ENCODE results near the gene CELF4. TPM values are rescaled to one million over a fixed set of nuclear protein-coding genes. Genes with fewer than 3 reads are reported as not detected.

CELF4 gene
- total RNA-seq, 1 donor from 2014 or later: 0.13 TPM

DNA sequence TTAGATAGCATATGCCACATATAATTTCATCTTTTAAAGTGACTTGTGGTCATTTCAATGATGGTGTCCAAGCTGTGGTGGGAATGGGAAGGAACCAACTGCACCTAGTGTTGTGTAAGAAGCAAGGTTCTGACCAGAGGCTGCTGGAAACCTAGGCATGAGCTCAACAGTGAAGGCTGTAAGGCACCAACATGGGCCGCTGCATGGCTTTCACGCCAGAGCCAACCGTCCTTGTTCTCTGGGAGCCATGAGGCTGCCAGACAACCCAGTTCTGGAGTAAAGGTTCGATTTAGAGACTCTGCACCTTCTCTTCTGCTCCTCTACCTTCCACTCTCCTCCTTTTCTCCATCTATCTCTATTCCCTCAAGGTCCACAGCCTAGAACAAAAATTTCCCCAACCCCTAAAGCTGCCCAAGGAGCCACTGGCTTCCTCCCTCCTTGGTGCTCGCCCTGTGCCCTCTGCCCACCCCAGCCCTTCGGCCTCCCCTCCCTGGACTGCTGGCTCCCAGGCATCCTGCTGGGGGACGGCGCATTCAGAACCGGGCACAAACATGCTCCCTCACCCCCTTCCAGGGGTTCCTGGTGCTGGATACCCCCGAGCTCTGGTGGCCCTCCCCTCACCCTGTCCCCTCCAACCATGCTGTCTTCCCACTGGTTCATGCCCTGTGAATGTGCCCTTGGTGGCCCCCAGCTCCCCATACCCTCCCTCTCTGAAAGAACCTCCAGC lies 305.1 kb downstream of the CELF4 start:
- DNase-seq (ENCODE audit: low read depth in 2 of 2): no peak

- DNase-seq (ENCODE audit: low read depth in 2 of 2): no peak
Measured at GRCh38 chr18:37259711-37260110, 305.9 kb downstream of the CELF4 start.

DNA sequence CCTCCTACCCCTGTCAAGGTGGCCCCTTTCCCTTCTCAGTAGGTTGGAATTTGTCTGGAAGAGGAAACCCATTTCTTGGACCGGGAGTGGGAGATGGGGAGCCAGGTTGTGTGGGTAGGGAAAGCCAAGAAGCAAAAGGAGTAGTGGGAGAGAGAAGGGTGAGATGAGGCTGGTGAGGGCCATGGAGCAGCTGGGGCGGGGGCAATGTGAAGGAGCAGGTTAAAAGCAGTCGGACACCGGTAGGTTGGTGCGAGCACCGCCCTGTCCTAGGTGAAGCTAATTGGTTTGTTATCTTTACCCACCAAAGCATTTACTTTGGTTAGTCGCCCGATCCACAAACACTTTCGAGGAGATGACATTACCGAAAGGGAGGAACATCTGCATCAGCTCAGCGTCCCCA lies 306.8 kb downstream of the CELF4 start:
- no peak for DNase-seq (ENCODE audit: low read depth in 2 of 2)

DNA sequence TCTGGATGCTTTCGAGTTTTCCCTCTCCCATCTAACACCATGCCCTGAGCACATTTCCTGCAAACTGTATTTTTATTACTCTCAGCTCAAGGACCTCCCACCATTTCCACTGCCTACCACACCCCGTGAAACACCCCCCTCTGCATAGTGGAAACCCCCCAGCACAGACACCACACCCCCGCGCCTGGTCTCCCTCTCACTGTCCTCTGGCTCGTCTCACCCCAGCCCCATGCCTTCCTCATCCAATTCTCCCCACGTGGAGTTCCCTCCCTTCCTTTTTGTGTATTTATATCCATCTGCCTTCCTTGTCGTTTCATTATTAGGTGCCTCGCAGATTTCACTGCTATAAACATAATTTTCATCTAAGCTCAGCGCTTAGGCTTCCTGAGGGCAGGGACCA lies 307.5 kb downstream of the CELF4 start:
- DNase-seq (ENCODE audit: low read depth in 2 of 2): no peak

- DNase-seq (ENCODE audit: low read depth in 2 of 2): no peak
Measured at GRCh38 chr18:37254973-37255372, 310.6 kb downstream of the CELF4 start.

DNA sequence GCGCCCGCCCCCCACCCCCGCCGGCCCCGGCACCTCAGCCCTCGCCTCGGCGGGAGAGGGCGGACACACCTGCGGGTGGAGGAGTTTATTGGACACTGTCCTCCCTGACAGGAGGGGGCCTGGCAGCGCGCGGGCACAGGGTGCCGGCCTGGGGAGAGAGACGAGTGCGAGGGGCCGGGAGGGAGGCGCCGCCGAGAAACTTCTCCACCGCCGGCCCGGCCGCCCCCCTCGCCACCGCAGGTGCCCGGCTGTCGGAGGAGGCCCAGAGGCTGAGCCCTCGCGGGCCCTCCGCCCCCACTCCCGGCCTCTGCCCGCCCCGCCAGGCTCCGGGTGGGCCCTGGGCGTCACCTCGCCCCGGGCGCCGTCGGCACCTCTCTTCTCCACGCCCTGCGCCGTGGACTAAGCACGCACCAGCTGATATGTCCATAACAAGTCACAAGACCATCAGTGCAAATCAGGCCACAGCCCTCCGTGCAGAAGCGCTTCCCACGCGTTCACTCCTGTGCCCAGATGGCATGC lies 311.3 kb downstream of the CELF4 start:
- no peak for DNase-seq (ENCODE audit: low read depth in 2 of 2)

GRCh38 chr18:37253394-37254235 lies 312.0 kb downstream of the CELF4 start:
- DNase-seq (ENCODE audit: low read depth in 2 of 2): no peak

DNA sequence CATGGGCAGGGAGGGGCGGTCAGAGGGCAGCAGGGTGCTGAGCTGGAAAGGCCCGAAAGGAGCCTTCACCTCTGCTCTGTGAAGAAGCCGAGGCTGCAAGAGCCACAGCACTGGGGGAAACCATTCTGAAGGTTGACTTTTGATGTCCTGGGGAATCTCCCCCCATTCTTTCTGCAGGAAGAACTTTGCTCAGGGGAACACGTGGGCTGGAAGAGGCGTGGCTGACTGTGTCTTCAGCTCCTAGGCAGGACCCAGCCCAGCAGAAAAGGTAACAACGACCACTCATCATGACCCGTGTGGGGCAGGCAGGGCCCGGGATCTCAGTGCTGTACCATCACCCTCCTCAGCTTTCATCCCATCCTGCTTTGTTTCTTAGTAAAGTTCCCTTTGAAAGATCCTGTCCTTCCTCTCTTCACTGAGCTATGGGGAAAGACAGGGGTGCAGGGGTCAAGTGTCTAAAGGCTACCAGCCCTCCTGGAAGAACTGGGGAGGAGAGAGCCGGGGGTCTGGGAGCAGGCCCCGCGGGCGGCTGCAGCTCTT lies 312.7 kb downstream of the CELF4 start:
- no peak for DNase-seq (ENCODE audit: low read depth in 2 of 2)

DNA sequence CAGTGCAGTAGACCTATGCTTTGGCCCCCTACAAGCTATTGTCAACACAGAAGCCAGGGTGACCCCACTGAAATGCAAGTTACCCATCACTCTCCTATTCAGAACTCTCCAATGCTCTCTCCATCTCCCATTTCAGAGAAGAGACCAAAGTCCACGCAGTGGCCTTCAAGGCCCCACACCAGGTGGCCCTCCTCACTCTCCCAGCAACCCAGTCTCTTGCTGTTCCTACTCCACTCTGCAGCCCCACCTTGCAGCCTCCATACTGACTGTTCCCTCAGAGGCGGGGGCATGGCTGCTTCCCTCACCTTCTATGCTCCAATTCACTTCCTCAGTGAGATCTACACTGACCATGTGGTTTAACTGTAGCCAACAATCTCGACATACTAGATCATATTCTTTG lies 313.3 kb downstream of the CELF4 start:
- DNase-seq (ENCODE audit: low read depth in 2 of 2): no peak

DNA sequence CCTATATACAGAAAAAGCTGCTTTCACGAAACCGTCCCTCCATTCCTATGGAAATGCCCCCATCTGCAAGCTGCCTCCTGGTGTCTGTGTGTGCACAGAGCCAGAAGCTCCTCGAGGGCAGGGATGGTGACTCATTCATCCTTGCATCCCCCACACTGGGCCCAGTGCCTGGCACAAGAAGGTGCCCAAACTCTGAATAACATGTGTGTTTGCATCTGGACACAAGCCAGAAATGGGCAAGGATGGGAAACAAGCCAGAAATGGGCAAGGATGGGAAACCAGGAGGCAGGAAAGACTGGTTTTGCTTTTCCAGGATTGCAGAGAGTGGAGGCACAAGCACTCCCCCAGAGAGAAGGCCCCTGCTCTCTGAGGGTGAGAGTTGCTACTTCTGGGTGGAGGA lies 313.9 kb downstream of the CELF4 start:
- DNase-seq (ENCODE audit: low read depth in 2 of 2): no peak

DNA sequence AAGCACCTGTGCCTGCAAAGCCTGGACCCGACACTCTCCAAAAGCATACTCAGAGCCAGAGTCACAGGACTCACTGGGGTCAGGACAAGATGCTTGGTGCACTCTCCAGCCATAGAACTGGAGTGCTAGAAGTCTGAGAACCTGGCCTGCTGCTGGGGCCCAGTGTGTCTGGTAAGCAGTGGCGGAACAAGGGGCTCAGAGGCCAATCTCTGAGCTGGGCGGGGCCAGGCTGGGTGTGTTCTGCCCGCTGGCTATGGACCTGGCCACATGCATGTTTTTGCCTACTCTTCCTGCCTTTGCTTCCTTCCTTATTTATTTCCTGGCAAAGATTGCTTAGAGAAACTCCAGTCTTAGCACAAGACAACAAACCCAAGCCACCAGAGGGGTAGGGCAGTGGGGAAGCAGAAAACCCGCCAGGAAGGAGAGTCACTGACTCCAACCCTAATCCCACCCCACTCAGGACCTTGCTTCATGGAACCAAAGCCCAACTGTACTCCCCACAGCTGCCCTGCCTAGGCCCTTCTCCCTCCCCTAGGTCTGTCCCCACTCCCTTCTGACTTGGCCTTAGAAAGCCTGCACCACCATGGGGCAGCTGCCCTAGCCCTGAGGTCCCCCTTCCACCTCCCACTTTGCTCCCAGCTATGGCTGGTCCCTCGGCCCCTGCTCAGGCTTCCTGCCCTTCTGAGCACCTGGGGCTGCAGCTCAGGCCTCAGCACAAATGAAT lies 315.5 kb downstream of the CELF4 start:
- no peak for DNase-seq (ENCODE audit: low read depth in 2 of 2)

DNA sequence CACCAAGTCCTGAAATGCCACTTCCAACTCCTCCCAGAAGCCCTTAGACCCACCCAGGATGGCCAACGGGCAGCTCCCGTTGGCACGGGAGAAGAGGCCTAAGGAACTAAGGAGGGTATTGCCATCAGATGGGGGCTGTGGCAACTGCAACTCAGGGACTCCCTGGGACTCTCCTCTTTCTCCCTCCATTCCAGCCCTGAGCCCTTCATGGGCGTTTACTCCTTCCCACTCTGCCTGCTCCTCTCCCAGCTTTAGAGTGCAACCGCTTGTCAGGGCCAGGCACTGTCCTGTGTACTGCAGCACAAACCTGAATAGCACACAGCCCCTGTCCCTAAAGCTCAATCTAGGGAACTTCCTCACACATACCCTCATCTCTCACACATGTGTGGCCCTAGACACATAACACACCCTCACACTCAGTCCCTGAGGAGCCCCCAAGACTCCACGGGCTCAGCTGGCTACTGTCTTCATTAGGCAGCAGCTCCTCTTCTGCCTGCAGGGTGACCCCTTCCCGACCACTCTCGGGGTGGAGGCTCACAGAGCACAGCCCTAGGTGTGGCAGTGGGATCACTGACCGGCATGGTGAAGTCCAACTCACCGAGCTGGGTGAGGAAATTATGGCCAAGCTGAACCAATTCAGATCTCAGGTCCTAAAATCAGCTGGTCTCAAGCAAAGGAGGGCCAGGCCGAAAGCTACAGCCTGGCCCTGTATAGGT lies 316.3 kb downstream of the CELF4 start:
- DNase-seq (ENCODE audit: low read depth in 2 of 2): no peak

DNA sequence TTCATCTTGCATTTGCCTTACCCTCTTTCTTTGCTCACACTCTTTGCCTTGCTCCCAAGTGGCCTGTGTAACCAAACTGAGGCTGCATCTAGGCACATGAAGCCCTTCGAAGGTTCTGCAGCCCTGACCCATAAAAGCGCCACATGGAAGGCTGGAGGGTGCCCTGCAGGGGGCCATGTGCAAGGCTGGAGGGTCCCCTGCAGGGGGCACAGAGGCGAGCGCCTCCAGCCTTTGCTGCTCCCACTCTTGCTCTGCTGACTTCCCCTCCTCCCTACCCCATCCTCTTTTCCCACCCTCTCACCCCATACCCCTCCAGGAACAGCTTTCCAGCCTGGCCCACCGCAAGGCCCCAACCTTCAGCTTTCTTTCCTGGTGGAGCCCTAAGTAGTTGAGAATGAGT lies 317.3 kb downstream of the CELF4 start:
- DNase-seq (ENCODE audit: low read depth in 2 of 2): no peak

GRCh38 chr18:37247497-37248161 lies 318.0 kb downstream of the CELF4 start:
- DNase-seq (ENCODE audit: low read depth in 2 of 2): no peak

- no peak for DNase-seq (ENCODE audit: low read depth in 2 of 2)
Measured at GRCh38 chr18:37246779-37247340, 318.7 kb downstream of the CELF4 start.

DNA sequence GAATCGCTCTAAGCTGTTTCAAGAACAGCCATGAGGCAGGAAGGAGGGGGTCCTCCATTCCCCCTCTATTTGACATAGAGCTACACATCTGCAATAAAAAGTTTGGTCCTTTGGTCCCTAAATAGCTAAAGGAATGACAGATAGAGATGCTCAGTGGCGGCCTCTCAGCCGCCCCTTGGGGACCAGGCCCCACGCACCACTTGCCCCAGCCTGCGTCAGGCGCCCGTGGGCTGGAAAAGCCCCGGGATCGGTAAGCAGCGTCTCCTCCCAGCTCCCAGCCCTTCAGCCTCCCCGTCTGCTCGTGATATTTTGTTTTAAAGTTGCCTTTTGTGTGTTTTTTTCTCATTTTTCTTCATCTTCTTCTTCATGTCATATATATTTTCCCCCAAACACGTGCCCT lies 321.0 kb downstream of the CELF4 start:
- no peak for DNase-seq (ENCODE audit: low read depth in 2 of 2)

- DNase-seq (ENCODE audit: low read depth in 2 of 2): no peak
Measured at GRCh38 chr18:37243741-37244140, 321.9 kb downstream of the CELF4 start.

- DNase-seq (ENCODE audit: low read depth in 2 of 2): no peak
Measured at GRCh38 chr18:37242826-37243560, 322.6 kb downstream of the CELF4 start.

DNA sequence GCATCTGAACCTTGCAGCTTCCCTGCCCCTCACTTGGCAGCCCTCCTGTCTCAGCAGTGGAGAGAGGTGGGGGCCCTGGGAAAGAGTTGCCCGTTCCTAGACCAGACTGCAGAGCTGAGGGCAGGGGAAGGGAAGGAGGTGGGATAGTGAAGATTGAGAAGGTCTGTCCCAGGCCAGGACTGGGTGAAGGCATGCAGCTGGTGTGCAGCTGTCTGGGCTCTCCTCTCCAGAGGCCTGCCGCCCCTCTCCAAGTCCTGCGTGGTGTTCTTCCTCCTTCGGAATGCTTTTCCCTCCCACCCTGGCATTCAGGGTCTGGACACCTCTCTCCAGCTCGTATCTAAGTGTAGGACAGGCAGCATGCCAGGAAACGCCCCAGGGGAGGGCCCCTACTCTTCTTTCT lies 323.5 kb downstream of the CELF4 start:
- DNase-seq (ENCODE audit: low read depth in 2 of 2): no peak

Data from dermis microvascular lymphatic vessel endothelial cell (primary cell).